ENCODE results near the gene KCNH1. TPM values are rescaled to one million over a fixed set of nuclear protein-coding genes. Genes with fewer than 3 reads are reported as not detected.

The KCNH1 gene
- polyA plus RNA-seq, 1 experiment = 3.5 TPM

DNA sequence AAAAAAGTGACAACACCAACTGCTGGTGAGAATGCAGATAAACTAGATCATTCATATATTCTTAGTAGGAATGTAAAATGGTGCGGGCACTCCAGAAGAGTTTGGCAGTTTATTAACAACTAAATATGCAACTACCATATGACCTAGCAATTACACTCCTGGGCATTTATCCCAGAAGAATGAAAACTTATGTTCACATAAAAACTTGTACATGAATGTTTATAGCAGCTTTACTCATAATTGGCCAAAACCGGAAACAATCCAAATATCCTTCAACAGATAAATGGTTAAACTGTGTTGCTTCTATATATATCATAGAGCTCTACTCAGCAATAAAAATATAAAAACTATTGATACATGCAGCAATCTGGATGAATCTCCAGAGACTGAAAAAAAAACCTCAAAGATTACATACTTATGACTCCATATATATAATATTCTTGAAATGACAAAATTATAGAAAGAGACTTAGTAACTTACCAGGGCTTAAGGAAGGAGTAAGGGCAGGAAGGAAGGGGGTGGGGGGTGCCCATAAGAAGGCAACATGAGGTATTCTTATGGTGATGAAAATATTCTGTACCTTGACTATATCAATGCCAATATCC lies 99.9 kb downstream of the KCNH1 start:
- Histone ChIP-seq H3K36me3 (ENCODE audit: control insufficient read depth, insufficient read depth, low read length) (no peaks in the 10 kb centered on the region), H3K27me3 (ENCODE audit: control insufficient read depth, insufficient read depth, low read length) (no peaks in the 10 kb centered on the region), H3K4me3 (ENCODE audit: low read depth, low read length) (no peak overlapping the region)
- no peak for DNase-seq (ENCODE audit: low read depth)
- ChIA-PET CTCF (no interaction called here), POLR2A (no interaction called here)
- TF ChIP-seq, protein P1, sequence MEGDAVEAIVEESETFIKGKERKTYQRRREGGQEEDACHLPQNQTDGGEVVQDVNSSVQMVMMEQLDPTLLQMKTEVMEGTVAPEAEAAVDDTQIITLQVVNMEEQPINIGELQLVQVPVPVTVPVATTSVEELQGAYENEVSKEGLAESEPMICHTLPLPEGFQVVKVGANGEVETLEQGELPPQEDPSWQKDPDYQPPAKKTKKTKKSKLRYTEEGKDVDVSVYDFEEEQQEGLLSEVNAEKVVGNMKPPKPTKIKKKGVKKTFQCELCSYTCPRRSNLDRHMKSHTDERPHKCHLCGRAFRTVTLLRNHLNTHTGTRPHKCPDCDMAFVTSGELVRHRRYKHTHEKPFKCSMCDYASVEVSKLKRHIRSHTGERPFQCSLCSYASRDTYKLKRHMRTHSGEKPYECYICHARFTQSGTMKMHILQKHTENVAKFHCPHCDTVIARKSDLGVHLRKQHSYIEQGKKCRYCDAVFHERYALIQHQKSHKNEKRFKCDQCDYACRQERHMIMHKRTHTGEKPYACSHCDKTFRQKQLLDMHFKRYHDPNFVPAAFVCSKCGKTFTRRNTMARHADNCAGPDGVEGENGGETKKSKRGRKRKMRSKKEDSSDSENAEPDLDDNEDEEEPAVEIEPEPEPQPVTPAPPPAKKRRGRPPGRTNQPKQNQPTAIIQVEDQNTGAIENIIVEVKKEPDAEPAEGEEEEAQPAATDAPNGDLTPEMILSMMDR (IDR thresholded peaks at IDR 0.05; ENCODE audit: insufficient read depth, low read depth, low read length) = no peak

DNA sequence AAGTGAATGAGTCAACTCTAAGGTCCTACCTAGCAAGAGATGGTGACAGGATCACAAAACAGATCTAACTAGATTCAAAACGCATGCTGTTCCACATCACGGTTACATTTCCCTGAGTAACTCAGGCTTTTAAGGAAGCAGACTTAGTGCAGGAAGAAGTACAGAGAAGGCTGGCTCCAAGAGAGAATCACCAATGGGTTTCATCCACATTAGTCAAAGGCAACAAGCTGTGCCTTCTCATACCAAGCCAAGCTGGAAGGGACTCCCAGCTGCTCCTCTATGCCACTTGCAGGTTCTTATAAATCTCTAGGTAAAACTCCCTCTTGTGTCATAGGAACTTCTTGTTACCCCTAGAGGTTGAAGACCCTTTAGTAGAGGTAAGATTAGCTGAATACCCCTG lies 109.0 kb downstream of the KCNH1 start:
- DNase-seq (ENCODE audit: low read depth) = no peak
- ChIA-PET POLR2A (no interaction called here), CTCF (no interaction called here)
- TF ChIP-seq, protein P1 (IDR thresholded peaks at IDR 0.05; ENCODE audit: insufficient read depth, low read depth, low read length) = no peak
- no peaks in the 10 kb centered on the region for H3K36me3 ChIP-seq (ENCODE audit: control insufficient read depth, insufficient read depth, low read length)
- no peak overlapping the region for H3K4me3 ChIP-seq (ENCODE audit: low read depth, low read length)
- no peaks in the 10 kb centered on the region for H3K27me3 ChIP-seq (ENCODE audit: control insufficient read depth, insufficient read depth, low read length)

DNA sequence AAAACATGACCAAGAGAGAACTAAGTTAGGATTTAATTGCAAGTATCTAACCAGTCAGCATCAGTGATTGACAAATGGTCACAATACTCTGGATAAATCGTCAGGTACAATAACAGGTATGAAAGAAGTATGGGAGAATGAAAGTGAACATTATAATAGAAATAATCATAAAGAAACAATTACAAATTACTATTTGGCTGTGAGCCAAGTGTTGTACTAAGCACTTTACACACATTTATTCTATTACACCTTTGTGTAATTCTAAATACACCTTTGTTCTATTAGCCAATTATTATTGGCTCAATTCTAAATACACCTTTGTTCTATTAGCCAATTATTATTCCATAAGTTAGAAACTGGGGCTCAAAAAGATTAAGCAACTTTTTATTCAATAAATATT lies 114.7 kb downstream of the KCNH1 start:
- Histone ChIP-seq H3K4me3 (ENCODE audit: low read depth, low read length) (no peak overlapping the region), H3K27me3 (ENCODE audit: control insufficient read depth, insufficient read depth, low read length) (no peaks in the 10 kb centered on the region), H3K36me3 (ENCODE audit: control insufficient read depth, insufficient read depth, low read length) (no peaks in the 10 kb centered on the region)
- TF ChIP-seq, protein P1 (IDR thresholded peaks at IDR 0.05; ENCODE audit: insufficient read depth, low read depth, low read length) = no peak
- ChIA-PET POLR2A (no interaction called here), CTCF (no interaction called here)
- DNase-seq (ENCODE audit: low read depth) = no peak

DNA sequence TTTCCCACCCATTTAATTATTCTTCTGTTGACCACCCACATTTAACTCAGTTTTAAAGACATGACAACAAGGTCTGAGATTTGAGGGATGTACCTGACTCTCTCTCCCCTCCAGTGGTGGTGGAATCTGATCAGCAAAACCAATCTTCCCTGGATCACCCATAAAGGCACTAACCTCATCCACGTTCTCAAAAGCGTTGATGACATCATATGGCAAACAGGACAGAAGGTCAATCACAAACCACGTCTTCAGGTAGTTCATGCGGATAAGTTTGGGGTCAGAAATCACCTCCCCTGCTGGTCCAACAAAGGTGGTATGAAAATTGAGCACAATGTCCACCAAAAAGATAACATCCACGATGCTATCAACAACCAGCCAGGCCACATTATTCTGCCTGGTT lies 115.3 kb downstream of the KCNH1 start:
- Histone ChIP-seq H3K4me3 (ENCODE audit: low read depth, low read length) (no peak overlapping the region), H3K36me3 (ENCODE audit: control insufficient read depth, insufficient read depth, low read length) (no peaks in the 10 kb centered on the region), H3K27me3 (ENCODE audit: control insufficient read depth, insufficient read depth, low read length) (no peaks in the 10 kb centered on the region)
- CTCF ChIA-PET = no interaction called here
- POLR2A ChIA-PET = no interaction called here
- TF ChIP-seq, protein P1 (IDR thresholded peaks at IDR 0.05; ENCODE audit: insufficient read depth, low read depth, low read length) = no peak
- no peak for DNase-seq (ENCODE audit: low read depth)

DNA sequence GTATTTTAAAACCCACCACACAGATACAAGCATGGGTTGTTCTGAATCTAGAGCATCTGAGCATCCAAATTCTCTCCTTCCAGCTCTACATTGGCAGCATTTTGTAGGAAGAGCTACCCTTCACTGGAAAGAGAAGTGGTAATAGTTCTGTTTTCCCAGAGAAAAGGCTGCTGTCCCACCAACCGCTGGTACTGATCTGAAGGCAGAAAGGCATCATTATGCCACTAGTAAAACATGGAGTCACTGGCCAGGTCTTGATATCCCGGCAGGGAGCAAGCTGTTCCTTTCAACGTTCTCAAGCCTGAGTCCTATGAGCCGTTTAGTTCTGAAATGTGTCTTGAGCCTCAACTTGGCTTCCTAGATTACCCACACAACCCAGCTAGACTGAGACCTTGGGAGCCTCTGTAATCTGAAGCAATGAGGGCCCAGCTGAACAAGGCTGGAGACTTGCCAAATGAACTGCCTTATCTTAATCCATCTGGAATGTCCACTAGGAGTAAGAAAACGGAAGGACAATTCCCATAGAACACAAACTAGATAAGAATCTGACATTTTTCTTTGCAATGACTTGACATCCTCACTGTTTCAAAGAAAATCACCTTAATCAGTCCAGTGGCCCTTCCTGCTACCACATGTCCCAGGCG lies 116.8 kb downstream of the KCNH1 start:
- no peaks in the 10 kb centered on the region for H3K36me3 ChIP-seq (ENCODE audit: control insufficient read depth, insufficient read depth, low read length)
- CTCF ChIA-PET = interaction anchor here (0.8 to 1.0 kb wide), 2 partner anchors 20 to 117 kb away, joined by 3 to 4 read pairs; partner anchors contain the start of gene KCNH1
- TF ChIP-seq, protein P1 (IDR thresholded peaks at IDR 0.05; ENCODE audit: insufficient read depth, low read depth, low read length) = no peak
- POLR2A ChIA-PET = no interaction called here
- H3K4me3 ChIP-seq (ENCODE audit: low read depth, low read length) = no peak overlapping the region
- DNase-seq (ENCODE audit: low read depth) = no peak
- no peaks in the 10 kb centered on the region for H3K27me3 ChIP-seq (ENCODE audit: control insufficient read depth, insufficient read depth, low read length)

All from BJ (cell line).